COLO668 (cell line): ENCODE data around the gene OR1J4.

Source experiments
- DNase-seq: peaks from one replicate; lab custom pipeline; 2025; ENCODE audit not compliant: unreplicated experiment; lab: John Stamatoyannopoulos, UW

The OR1J4 gene

DNA sequence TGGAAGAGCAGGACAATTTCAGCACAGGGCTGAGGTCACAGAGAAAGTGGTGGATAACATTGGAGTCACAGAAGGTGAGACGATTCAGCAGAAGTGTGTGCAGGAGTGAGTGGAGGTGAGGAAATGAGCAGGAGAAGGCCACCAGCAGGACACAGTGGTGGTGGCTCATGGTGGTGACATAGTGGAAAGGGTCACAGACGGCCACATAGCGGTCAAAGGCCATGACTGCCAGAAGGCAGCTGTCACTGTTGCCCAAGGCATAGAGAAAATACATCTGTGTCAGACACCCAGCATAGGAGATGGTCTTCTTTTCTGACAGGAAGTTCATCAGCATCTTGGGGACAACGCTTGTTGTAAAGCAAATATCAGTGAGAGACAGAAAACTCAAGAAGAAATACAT, 49.0 kb downstream of the OR1J4 start:
- no peak for DNase-seq
